ENCODE results near the gene TRNP1. TPM values are rescaled to one million over a fixed set of nuclear protein-coding genes. Genes with fewer than 3 reads are reported as not detected.

TRNP1 gene
- total and polyA plus RNA-seq, 2 of the 4 experiments (the other 2 are of a cell fraction): 63.3 to 91.6 TPM

- CTCF ChIA-PET: no interaction called here
Measured at GRCh38 chr1:27038020-27038419, 44.5 kb downstream of the TRNP1 start.

More at GRCh38 chr1:27038020-27038419, 44.5 kb downstream of the TRNP1 start:
- Histone ChIP-seq H4K20me1 (ENCODE audit: insufficient read depth, low read length) (no peaks in the 10 kb centered on the region), H3K4ac (ENCODE audit: low read depth, low read length) (no peak overlapping the region), H2BK20ac (ENCODE audit: low read depth, low read length) (no peak overlapping the region), H3K23ac (ENCODE audit: low read depth, low read length) (no peak overlapping the region), H3K27ac (ENCODE audit: insufficient read depth, low read length) (no peak overlapping the region), H2BK5ac (ENCODE audit: low read depth, low read length, poor library complexity, severe bottlenecking) (no peak overlapping the region), H3K18ac (ENCODE audit: low read depth, low read length) (no peak overlapping the region), H3K9me3 (ENCODE audit: control insufficient read depth, insufficient read depth, low read length) (no peaks in the 10 kb centered on the region), H3K9me1 (ENCODE audit: insufficient read depth, low read length) (no peaks in the 10 kb centered on the region), H2AFZ (replicated peaks; ENCODE audit: low read length, poor library complexity) (peak overlapping the region; percentile 46), H3K9ac (ENCODE audit: low read depth, low read length) (no peak overlapping the region), H2AK9ac (replicated peaks; ENCODE audit: low read depth, low read length, poor library complexity) (peak overlapping the region; percentile 58), H3K4me1 (ENCODE audit: control insufficient read depth, insufficient read depth, low read length) (no peaks in the 10 kb centered on the region), H4K91ac (ENCODE audit: insufficient read depth, low read depth, low read length) (no peak overlapping the region), H3K4me2 (ENCODE audit: low read depth, low read length) (no peak overlapping the region), H4K8ac (ENCODE audit: low read depth in 2 of 2, low read length in 2 of 2) (no peak overlapping the region), H3K56ac (ENCODE audit: extremely low read depth, insufficient read depth, low read length) (no peak overlapping the region), H4K5ac (ENCODE audit: low read depth, low read length) (no peak overlapping the region), H3K79me1 (ENCODE audit: low read depth in 1 of 2, low read length in 2 of 2) (no peaks in the 10 kb centered on the region), H3K14ac (replicated peaks; ENCODE audit: low read depth, low read length) (no peak overlapping the region; the same call in 1 of the 2 replicates), H2AK5ac (ENCODE audit: low read depth, low read length) (peak overlapping the region; percentile 8; the same call in 1 of the 2 replicates), H3K36me3 (ENCODE audit: control insufficient read depth, insufficient read depth, low read length) (no peaks in the 10 kb centered on the region), H2BK15ac (ENCODE audit: low read depth, low read length) (no peak overlapping the region), H3K27me3 (ENCODE audit: control insufficient read depth, insufficient read depth, low read length) (no peaks in the 10 kb centered on the region), H3K4me3 (ENCODE audit: insufficient read depth, low read depth, low read length) (no peak overlapping the region), H2BK120ac (ENCODE audit: low read depth, low read length) (no peak overlapping the region; the same call in 1 of the 2 replicates)
- DNase-seq: no peak
- TF ChIP-seq ELK1 (IDR thresholded peaks at IDR 0.05; ENCODE audit: borderline replicate concordance, low read depth, low read length) (no peak), MXI1 (IDR thresholded peaks at IDR 0.05; ENCODE audit: borderline replicate concordance, low read depth, low read length) (no peak), FOS (IDR thresholded peaks at IDR 0.05; ENCODE audit: low read depth, low read length) (no peak), NFE2L2 (IDR thresholded peaks at IDR 0.05; ENCODE audit: low read depth, low read length) (no peak), POLR2A (IDR thresholded peaks at IDR 0.05; ENCODE audit: low read depth, low read length) (no peak), SMC3 (IDR thresholded peaks at IDR 0.05; ENCODE audit: low read depth, low read length) (no peak), BHLHE40 (IDR thresholded peaks at IDR 0.05; ENCODE audit: low read depth, low read length) (no peak), CTCF (conservative IDR thresholded peaks at IDR 0.05; ENCODE audit: low read depth, low read length) (no peak), RAD21 (IDR thresholded peaks at IDR 0.05; ENCODE audit: low read length) (no peak), RCOR1 (IDR thresholded peaks at IDR 0.05; ENCODE audit: insufficient replicate concordance, low read length) (no peak), RFX5 (IDR thresholded peaks at IDR 0.05; ENCODE audit: low read depth, low read length) (no peak), MAZ (IDR thresholded peaks at IDR 0.05; ENCODE audit: borderline replicate concordance, low read depth, low read length) (no peak), CHD1 (IDR thresholded peaks at IDR 0.05; ENCODE audit: low read depth, low read length) (no peak), CEBPB (IDR thresholded peaks at IDR 0.05; ENCODE audit: low read depth, low read length) (no peak), MAFK (IDR thresholded peaks at IDR 0.05; ENCODE audit: low read depth, low read length) (no peak), USF2 (IDR thresholded peaks at IDR 0.05; ENCODE audit: low read depth, low read length) (no peak)
- in situ Hi-C loops (cut with MboI; ENCODE audit: low sequenced_read_pairs): no loop called here
- POLR2A ChIA-PET (ENCODE audit: unreplicated experiment): no interaction called here
- intact Hi-C loops (cut with micrococcal nuclease): no loop called here
- no CpG with 5 or more reads among the region's 7 CpGs for WGBS, 2 experiments (ENCODE audit: extremely low coverage in 2 of 2, insufficient read length in 1 of 2)
- no TSS peak for BruUV-seq (replicated peaks)
- dilution Hi-C loops (cut with HindIII; ENCODE audit: low sequenced_read_pairs, unreplicated experiment): no loop called here
- ATAC-seq (ENCODE audit: low read depth): no peak
